ENCODE data around the gene SCRN1. TPM values are rescaled to one million over a fixed set of nuclear protein-coding genes. Genes with fewer than 3 reads are reported as not detected.
A peak's percentile ranks its signal among the peaks of the same experiment; 100 is the strongest.

SCRN1 gene
- total RNA-seq, 3 donors from 2014 or later (not counting 1 experiment from before 2014, with no cell fraction given), result 23.4 to 31.3 (median 26.9) TPM

DNA sequence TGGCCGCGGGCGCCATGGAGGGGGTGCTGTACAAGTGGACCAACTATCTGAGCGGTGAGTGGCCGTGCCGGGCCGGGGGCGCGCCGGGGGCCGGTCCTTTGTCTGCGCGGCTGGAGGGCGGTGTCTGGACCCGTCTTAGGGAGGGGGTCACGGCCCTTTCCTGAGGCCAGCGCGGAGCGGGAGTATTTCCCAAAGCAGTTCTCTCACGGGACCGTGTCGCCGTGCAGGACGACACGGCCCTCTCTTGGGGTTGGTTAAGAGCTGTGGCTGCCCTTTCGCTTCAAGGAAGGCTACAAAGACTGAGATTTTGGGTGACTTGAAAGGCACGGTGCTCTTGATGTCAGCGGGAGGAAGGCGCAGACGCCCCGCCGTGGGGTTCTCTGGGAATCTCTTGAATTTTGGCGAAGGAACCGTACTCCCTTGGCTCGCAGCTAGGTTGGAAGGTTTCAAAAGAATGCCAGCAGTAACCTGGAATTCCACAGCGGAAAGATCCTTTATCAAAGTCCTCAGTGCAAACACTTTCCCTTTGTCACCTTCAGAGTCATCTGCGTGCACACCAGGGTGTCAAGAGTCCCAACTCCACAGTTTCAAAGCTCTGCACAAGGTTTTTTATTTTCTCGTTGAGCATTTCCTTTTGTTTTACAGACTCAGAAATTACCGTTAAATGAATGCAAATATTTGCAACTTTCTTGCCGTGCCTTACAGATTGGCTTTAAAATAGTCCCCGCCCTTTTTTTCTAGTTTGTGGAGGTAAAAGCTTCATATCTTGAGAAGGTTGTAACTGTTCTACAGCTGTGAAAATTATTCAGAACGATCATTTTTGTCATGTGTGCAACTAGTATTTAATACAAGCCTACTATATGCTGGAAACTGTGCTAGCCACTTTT is 39.4 kb upstream of the SCRN1 start:
- Mint-ChIP-seq H3K36me3 (no peaks in the 10 kb centered on the region), H3K9me3 (no peaks in the 10 kb centered on the region), H3K27ac (peak overlapping the region; percentile 72 to 92)

DNA sequence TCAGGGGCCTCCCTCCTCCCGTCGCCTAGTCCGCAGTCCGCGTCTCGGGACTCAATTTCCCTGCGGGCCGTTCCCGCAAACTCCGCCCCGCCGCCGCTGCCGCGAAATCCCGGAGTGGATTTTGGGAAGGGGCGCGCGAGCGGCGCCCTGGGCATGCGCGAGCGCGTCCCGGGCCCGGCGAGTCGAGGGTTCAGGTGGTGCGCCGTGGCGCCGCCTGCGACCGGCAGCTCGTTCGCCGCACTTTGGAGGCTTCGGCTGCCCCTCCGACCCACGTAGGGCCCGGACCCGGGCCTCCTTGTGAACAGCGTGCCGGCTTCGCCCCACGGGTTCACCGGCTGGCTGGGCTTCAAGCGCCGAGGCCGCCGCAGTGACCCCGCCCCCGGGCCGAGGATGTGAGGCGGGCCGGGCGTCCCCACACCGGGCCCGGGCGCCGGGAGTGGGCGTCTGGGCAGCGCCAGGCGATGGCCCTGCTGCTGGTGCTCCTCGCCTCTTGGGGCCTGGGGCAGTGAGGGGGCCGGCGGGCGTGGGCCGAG is 38.7 kb upstream of the SCRN1 start, which contains the start of gene PLEKHA8:
TSS of gene PLEKHA8 (plus strand) at position 197 of the 533 bp plus-strand sequence. CDS start 351 bp downstream, outside the sequence.
- no peaks in the 10 kb centered on the region for H3K9me3 ChIP-seq (ENCODE audit: control insufficient read depth, insufficient read depth, low read length)
- TF ChIP-seq, protein P1, sequence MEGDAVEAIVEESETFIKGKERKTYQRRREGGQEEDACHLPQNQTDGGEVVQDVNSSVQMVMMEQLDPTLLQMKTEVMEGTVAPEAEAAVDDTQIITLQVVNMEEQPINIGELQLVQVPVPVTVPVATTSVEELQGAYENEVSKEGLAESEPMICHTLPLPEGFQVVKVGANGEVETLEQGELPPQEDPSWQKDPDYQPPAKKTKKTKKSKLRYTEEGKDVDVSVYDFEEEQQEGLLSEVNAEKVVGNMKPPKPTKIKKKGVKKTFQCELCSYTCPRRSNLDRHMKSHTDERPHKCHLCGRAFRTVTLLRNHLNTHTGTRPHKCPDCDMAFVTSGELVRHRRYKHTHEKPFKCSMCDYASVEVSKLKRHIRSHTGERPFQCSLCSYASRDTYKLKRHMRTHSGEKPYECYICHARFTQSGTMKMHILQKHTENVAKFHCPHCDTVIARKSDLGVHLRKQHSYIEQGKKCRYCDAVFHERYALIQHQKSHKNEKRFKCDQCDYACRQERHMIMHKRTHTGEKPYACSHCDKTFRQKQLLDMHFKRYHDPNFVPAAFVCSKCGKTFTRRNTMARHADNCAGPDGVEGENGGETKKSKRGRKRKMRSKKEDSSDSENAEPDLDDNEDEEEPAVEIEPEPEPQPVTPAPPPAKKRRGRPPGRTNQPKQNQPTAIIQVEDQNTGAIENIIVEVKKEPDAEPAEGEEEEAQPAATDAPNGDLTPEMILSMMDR (IDR thresholded peaks at IDR 0.05), result no peak
- no peaks in the 10 kb centered on the region for H3K36me3 ChIP-seq (ENCODE audit: control insufficient read depth, insufficient read depth, low read length)
- peak; percentile 90 to 92 for DNase-seq
- intact Hi-C loops (cut with micrococcal nuclease), result loop anchor here (10.0 kb wide), 1 partner anchor 477 kb away; the partner anchor contains the start of gene GGCT
- H3K36me3 Mint-ChIP-seq, result no peaks in the 10 kb centered on the region
- H3K4me3 ChIP-seq (ENCODE audit: low read length), result peak within 1 kb of the TSS; percentile 88
- H3K9me3 Mint-ChIP-seq, result no peaks in the 10 kb centered on the region
- H3K4me1 ChIP-seq (ENCODE audit: control insufficient read depth, insufficient read depth, low read length), result peaks cover 15% of the 10 kb centered on the region
- H3K4me1 Mint-ChIP-seq, result peaks cover 35 to 40% of the 10 kb centered on the region in 2 donors
- H3K4me3 Mint-ChIP-seq, result no peak within 1 kb of the TSS
- H3K27ac ChIP-seq (ENCODE audit: low read length), result peak within 1 kb of the TSS; percentile 76
- ATAC-seq, result peak; percentile 50 to 66 (median 62)
- under 1% methylated on average over 70 of the region's 70 CpGs for WGBS (ENCODE audit: insufficient coverage)
- no peaks in the 10 kb centered on the region for H3K27me3 Mint-ChIP-seq (ENCODE audit: low read depth in 2 of 2)
- H3K27me3 ChIP-seq (ENCODE audit: control insufficient read depth, insufficient read depth, low read length), result no peaks in the 10 kb centered on the region
- H3K27ac Mint-ChIP-seq, result peak within 1 kb of the TSS; percentile 85 to 92

More for the DNA sequence above, 39.4 kb upstream of the SCRN1 start:
- DNase-seq (peak in 1 of 2 donors; percentile 62), ATAC-seq (peak; percentile 3 to 12 (median 8))
- intact Hi-C loops (cut with micrococcal nuclease), result loop anchor here (10.0 kb wide), 1 partner anchor 476 kb away; the partner anchor contains the start of gene GGCT
- no peaks in the 10 kb centered on the region for H3K27me3 Mint-ChIP-seq (ENCODE audit: low read depth in 2 of 2)
- H3K9me3 ChIP-seq (ENCODE audit: control insufficient read depth, insufficient read depth, low read length), result no peaks in the 10 kb centered on the region
- peaks cover 15% of the 10 kb centered on the region for H3K4me1 ChIP-seq (ENCODE audit: control insufficient read depth, insufficient read depth, low read length)
- no peak overlapping the region for H3K4me3 Mint-ChIP-seq
- peak overlapping the region; percentile 59 for H3K27ac ChIP-seq (ENCODE audit: low read length)
- TF ChIP-seq, protein P1 (IDR thresholded peaks at IDR 0.05), result no peak
- no peaks in the 10 kb centered on the region for H3K27me3 ChIP-seq (ENCODE audit: control insufficient read depth, insufficient read depth, low read length)
- H3K36me3 ChIP-seq (ENCODE audit: control insufficient read depth, insufficient read depth, low read length), result no peaks in the 10 kb centered on the region
- under 1% methylated on average over 41 of the region's 42 CpGs for WGBS (ENCODE audit: insufficient coverage)
- H3K4me3 ChIP-seq (ENCODE audit: low read length), result peak overlapping the region; percentile 88
- H3K4me1 Mint-ChIP-seq, result peaks cover 33 to 35% of the 10 kb centered on the region in 2 donors

DNA sequence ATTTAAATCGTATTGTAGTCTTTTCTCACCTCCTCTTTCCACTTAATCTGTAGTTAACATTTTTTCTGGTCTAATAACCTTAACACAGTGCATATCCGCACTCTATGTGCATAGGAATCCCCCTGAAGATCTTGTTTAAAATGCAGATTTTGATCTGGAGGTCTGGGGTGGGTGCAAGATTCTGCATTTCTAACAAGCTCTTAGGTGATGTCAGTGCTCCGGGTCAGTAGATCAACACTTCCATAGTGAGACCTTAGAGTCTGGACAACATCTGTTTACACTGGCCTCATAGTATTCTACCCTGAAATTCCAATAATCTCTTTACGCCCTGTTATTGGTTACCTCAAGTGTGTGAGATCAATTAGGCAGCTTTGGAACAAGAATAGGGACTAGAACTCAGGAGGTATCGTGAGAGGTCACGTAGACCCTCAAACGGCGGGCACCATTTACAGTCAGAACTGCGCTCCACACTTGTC is 38.2 kb upstream of the SCRN1 start:
- Mint-ChIP-seq H3K27ac (peak overlapping the region; percentile 85 to 92), H3K4me1 (peaks cover 35 to 45% of the 10 kb centered on the region in 2 donors), H3K27me3 (ENCODE audit: low read depth in 2 of 2) (no peaks in the 10 kb centered on the region), H3K4me3 (no peak overlapping the region), H3K9me3 (no peaks in the 10 kb centered on the region), H3K36me3 (no peaks in the 10 kb centered on the region)
- ATAC-seq, result no peak
- 3% methylated on average over 8 of the region's 9 CpGs for WGBS (ENCODE audit: insufficient coverage)
- Histone ChIP-seq H3K4me3 (ENCODE audit: low read length) (peak overlapping the region; percentile 88), H3K36me3 (ENCODE audit: control insufficient read depth, insufficient read depth, low read length) (no peaks in the 10 kb centered on the region), H3K9me3 (ENCODE audit: control insufficient read depth, insufficient read depth, low read length) (no peaks in the 10 kb centered on the region), H3K27me3 (ENCODE audit: control insufficient read depth, insufficient read depth, low read length) (no peaks in the 10 kb centered on the region), H3K27ac (ENCODE audit: low read length) (peak overlapping the region; percentile 56), H3K4me1 (ENCODE audit: control insufficient read depth, insufficient read depth, low read length) (peaks cover 15% of the 10 kb centered on the region)
- TF ChIP-seq, protein P1 (IDR thresholded peaks at IDR 0.05), result no peak
- intact Hi-C loops (cut with micrococcal nuclease), result loop anchor here (2.0 to 10.0 kb wide), 4 partner anchors 39 to 567 kb away; partner anchors contain the start of genes GARS1, GGCT and SCRN1
- DNase-seq, result peak in 1 of 2 donors; percentile 51
